Stimulated activated CD8-positive, alpha-beta memory T cell treated with anti-CD3 and anti-CD28 coated beads, Interleukin-4, amount 100 ng/mL, for 1 hour (primary cell): ENCODE results near the gene CADPS.

Source experiments
- DNase-seq, 2 donors: peaks; one replicate each; pipeline ENCODE4 v3.0.0-alpha.2; 2020; ENCODE audit warnings: low read depth in 2 of 2, low spot score in 1 of 2

Gene CADPS

DNA sequence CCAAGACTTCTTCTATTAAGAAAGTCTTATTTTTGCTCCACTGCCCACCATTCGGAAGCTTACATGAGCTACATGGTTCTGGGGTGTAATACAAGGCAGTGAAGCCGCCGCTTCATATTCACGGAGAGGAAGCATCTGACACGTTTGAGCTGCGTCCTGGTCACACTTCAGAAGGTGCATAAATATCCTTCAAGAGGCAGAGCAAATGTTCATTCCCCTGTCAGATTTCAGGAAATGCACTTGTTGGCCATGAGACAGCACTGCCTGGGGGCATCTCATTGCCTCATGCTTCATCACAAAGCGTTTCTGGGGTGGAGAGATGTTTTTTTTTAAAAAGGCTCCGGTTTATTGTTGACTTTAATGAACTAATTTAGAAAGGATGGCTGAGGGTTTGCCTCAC lies 119.9 kb downstream of the CADPS start:
- DNase-seq = no peak

- DNase-seq = no peak
These were observed 125.6 kb downstream of the CADPS start for GRCh38 chr3:62749657-62750056.

DNA sequence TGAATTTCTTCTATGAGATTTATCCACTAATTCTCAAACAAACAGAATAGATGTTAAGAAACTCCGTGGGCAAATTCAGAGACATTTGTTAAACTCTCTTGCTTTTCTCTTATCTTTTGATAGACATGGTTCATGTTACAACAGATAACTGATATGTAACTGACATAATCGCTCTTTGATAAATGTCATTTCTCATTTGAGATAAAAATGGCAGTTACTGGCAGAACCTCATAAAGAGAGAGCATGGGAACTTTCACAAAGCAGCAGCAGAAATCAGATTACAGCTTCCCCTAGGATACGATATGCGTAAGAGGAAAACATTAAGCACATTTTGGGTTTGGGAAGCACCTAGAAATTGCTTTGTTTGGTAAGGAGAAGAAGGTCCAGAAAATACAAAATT lies 126.1 kb downstream of the CADPS start:
- no peak for DNase-seq

- DNase-seq = no peak
These were observed 137.8 kb downstream of the CADPS start for GRCh38 chr3:62737449-62737848.

DNA sequence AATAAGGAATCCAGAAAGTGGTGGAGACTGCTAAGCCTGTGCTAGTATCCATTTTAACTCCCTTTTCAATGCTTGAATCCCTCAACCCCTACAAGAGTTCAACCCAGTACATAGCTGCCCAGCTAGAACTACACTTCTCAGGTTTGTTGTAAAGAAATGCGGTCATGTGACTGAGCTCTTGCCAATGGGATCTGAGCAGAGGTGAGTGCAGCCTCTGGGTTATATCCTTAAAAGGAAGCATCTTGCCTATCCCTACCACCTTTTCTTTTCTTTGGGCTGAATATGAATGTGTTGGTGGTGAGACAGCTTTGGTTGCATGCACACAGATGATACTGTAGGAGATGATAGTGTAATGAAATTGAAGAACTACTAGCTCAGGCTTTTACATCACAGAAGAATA lies 139.7 kb downstream of the CADPS start:
- no peak for DNase-seq

- DNase-seq = no peak
These were observed 142.9 kb downstream of the CADPS start for GRCh38 chr3:62732183-62732904.

- no peak for DNase-seq
These were observed 147.2 kb downstream of the CADPS start for GRCh38 chr3:62727981-62728380.

DNA sequence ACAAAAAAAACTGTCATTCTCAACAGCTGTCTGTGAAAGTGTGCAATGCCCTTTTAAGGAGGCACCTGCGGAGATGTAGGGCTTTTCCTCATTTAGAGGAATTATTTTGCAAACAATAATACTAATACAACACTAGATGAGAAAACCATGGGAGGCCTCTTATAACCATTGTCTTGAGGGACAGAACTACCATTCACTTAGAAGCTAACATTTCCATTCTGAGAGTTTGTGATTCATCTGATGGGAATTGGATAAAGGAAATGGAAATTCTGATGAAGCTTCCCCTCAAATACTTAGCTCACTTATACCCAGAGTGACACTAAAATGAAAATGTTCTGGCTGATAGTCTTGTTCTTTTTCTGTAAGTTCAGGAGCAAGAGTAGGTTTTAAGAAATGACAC lies 147.7 kb downstream of the CADPS start:
- no peak for DNase-seq

DNA sequence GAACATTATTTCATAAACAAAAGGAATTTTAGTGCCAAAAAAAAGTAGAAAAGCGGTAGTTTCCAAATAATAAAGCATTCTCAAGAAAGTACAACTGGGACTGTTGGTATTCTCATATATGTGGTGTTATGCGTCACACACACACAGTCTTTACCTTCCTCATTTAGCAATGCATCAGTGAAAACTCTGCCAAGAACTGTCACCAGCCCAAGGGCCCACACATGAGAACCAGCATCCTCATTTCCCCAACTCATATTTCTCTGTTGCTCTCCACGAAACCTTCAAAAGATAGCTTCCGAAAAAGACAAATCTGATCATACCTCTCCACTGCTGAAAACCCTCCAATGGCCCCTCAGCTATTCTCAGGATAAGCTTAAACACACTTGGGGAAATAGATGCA lies 150.7 kb downstream of the CADPS start:
- no peak for DNase-seq

GRCh38 chr3:62723914-62724217 lies 151.3 kb downstream of the CADPS start:
- no peak for DNase-seq

DNA sequence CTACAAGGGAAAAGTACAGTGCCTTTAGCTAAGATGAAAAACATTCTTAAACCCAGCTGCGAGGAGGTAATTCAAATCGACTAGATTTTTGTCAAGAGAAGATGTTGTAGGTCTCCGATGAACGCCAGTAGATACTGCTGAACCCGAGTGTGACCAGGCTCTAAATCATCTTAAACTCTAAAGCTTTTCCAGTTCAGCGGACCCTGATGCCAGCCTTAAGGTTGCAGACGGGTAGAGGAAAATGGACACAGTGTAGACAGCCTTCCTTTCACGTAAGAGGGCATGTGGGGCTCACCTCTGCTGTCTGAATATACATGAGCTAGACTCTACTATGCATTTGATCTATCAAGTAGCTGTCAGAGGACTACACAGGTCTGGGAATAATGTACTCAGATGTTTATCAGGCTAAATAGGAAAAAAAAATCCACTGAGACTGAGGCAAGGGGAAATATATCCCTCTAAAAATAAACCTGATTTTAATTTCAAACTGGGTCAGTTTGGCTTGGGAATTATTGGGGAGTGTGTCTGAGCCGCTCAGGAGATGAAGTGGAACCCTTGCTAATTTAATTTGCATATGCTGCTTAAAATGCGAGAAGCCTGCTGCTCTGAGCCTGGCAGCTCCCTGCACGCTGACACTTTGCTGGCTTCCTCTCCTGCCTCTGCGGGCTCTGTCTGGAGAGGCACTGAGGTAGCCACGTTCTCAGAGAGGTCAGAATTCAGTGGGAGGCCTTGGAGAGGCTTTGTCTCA lies 151.9 kb downstream of the CADPS start:
- no peak for DNase-seq

- no peak for DNase-seq
These were observed 152.9 kb downstream of the CADPS start for GRCh38 chr3:62722344-62722743.

DNA sequence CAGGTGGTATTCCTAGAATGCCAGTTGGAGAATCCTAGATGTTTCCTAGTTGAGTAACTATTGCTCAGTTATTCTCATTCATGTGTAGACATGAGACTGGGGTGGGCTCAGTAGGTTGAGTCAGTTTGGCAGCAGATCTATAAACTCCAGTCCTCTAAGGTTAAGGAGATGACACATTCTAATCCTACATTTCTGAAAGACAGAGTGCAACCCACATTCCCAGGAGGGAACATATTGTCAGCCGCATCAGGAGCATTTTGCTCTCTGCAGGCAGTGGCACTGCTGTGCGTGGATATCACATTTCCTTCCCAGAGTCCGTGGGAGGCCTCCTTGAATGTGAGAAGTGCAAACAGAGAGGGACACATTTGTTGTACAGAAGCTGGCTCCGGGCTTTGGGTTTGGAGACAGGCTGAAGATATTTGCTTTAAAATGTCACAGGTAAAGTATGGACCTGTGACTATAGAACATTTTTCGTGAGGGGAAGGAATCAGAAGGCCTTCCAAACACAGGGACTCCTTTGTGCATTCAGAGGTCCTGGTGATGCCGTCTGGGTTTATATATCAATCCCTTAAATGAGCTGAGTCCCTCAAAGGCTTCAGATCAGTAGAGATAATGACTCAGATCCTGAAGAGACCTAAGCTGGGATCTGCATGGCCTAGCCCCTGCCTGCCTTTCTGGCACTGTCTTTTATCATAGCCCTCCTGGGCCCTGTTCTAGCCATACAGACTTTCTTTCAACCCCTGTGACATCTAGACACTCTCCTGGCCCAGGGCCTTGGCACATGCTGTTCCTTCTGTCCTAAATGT lies 156.5 kb downstream of the CADPS start:
- DNase-seq = no peak

DNA sequence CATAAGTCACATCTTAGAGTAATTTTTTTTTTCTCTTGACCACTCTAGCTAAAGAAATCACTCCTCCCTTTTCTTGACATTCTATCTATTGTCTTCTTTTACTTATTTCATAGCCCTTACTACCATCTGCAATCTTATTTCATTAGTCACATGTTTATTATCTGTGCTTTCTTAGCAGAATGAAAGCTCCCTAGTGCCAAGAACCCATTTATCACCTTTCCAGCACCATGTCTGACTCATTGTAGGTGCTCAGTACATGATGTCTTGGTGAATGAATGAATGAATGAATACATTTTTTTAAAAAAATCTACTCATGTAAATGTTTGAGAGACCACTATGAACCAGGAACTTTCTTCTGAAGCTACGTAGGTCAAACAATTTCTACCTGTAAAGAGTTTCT lies 157.2 kb downstream of the CADPS start:
- no peak for DNase-seq

GRCh38 chr3:62712746-62713145 lies 162.5 kb downstream of the CADPS start:
- DNase-seq = no peak

- no peak for DNase-seq
These were observed 164.5 kb downstream of the CADPS start for GRCh38 chr3:62710751-62711150.

DNA sequence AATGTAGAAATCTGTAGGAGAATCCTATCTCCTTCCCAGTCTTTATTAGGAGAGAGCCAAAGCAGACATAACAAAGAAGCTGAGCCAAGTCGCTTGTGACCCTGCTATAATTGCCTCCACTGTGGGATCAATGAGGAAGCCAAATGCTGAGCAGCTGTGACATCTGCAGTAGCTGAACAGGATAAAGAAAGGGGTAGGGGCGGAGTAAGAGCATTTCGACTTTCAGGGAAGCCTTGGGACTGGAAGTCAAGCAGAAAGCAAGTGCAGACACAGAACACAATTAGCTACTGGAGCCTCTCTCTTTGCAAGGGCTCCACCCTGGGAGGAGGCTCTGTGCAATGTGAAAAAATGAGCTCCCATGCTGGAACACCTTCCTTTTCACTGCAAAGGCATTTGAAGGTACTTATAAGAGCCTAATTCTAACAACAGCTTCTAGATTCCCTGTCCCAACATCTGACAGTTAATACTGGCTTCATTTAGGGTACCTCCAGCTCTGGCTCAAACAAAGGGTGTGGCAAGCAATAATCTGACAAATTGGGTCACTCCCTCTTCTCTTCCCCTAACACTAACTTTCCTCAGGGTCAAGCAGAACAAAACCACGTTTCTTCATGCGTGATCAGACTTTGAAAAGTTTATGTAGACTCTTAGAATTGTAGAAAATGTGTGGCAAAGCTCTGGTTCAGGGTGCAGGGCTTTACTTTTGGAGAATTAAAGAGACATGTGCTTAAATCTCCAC lies 166.4 kb downstream of the CADPS start:
- DNase-seq = no peak

- DNase-seq = no peak
These were observed 169.5 kb downstream of the CADPS start for GRCh38 chr3:62705721-62706120.

DNA sequence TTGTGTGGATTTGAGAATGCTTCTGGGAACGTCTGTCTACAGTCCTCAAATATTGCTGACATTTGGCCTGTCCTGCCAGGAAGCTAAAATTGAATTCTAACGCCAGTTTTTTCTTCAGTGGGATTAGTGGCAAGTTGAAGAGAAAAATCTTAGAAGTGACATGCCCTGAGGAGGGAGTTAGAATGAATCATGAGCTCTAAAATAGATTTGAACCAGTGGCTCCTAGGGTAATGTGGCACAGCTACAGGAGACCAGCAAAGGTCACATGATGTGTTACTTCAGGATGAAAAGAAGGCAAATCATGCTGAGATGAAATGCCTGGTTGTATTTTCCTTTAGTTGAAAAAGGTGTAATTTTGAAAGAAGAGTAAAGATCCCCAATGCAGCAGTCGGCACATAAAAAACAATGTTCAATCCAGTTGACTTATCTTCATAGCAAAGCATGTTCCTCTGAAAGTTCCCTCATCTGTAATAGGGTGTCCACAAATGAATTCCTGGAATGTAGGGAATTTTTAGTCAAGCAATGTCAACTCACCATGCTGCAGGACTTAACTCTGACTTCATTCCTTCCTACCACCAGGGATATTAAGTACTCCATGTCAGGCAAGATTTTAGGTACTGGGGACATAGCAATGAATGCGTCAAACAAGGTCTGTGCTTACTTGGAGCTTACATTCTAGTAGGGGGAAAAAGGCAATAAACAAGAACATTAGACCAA lies 171.6 kb downstream of the CADPS start:
- no peak for DNase-seq

- DNase-seq = no peak
These were observed 174.9 kb downstream of the CADPS start for GRCh38 chr3:62700357-62700756.

DNA sequence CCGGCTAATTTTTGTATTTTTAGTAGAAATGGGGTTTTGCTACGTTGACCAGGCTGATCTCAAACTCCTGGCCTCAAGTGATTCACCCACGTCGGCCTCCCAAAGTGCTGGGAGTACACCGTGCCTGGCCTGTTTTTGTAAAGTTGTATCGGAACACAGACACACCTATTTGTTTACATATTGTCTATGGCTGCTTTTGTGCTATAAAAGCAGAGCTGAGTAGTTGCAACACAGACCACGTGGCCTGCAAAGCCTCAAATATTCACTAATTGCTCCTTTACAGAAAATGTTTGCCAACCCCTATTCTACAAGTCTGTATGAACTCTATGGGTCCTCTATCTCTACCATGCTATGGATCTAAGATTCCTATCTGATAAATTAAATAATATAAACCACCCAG lies 175.5 kb downstream of the CADPS start:
- no peak for DNase-seq
